Left colon (tissue), 2 donors: ENCODE measurements around the gene MED13L. TPM values are rescaled to one million over a fixed set of nuclear protein-coding genes. Genes with fewer than 3 reads are reported as not detected.
A peak's percentile ranks its signal among the peaks of the same experiment; 100 is the strongest.
"Not testable (repeated sequence)": the region's sequence is repeated elsewhere in the genome, so short reads cannot be mapped to it uniquely, and the experiment has no call there.

ENCODE experiments used
- ATAC-seq: fragments of 200-7000 bp; cut with Tn5 transposase; one replicate; pipeline ENCODE4 v1.9.1; 2020; ENCODE audit warnings: mild to moderate bottlenecking, moderate library complexity
- DNase-seq, 2 donors: peaks; one replicate each; pipeline ENCODE4 v3.0.0-alpha.2; 2020
- intact Hi-C, 2 donors: fragments of 100-400 bp; cut with DNase I in 1 of 2; cut with micrococcal nuclease in 1 of 2; formaldehyde crosslinking; loops; one replicate each; pipeline versions ENCODE4 v1.11.2 to v1.14.0; 2022; cut with DNase I, micrococcal nuclease
- total RNA-seq, 2 donors: library from RNA; stranded (reverse); fragmentation: NEBNext Ultra II Directional; extraction: Animal tissue kit (Norgen Biotek cat#: 25700); gene quantifications; one replicate each; pipeline ENCODE4 v1.2.1, GENCODE V29; 2021
- donor health status: DM: no; HTN: no; CAD: no.
- donor health status: DM: yes; HTN: yes; CAD: no.

Gene MED13L
- total RNA-seq, 2 donors from 2014 or later, result 94.2 to 106 TPM

DNA sequence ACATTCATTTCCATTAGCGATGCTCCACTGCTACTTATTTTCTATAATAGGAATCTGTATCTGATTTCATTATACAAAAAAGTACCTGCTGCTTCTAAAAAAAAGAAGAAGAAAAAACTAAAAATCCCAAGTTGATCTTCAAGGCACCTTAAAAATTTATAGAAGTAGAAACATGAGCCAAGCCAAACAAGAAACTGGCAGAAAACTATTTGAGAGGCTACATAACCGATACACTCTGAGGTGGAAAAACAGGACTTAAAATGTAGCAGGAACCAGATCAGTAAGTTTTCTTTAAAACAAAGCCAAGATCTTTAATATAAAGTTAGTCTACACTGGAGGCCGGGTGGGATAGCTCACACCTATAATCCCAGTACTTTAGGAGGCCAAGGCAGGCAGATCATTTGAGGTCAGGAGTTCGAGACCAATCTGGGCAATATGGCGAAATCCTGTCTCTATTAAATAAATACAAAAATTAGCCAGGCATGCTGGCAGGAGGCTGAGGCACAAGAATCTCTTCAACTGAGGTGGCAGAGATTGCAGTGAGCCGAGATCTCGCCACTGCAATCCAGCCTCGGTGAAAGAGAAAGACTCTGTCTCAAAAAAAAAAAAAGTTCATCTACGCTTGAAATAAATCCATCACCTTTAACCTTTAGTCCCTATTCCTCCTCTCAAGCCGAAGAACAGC is 278.6 kb downstream of the MED13L start:
- intact Hi-C loops, result loop anchor here in 1 of 2 donors (10.0 kb wide), 2 partner anchors 606 to 706 kb away; no protein-coding TSS in a partner anchor
- ATAC-seq, result peak; percentile 41
- DNase-seq, result no peak

DNA sequence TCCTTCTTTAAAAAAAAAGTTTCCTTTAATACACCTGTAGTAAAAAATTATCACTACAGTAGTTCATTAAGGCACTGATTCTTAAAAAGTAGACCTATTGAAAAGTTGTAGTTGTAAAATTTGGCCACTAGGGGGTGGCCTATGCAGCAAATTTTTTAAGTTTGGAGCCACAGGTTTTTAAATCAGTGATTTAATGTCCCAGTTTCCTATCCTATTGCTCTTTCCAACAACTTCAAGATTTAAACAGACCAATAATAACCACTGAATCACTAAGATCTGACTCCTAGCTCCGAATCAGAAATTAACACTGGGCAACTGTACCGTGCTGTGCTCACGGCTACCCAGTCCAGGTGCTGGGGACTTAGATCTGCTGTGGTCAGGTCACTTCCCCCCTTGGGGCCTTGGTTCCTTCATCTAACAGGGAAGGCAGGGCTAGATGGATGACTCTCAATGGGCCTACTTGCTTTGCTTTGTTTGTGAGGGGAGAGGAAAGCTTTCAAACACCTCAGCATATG is 279.3 kb downstream of the MED13L start:
- intact Hi-C loops, result loop anchor here in 1 of 2 donors (10.0 kb wide), 2 partner anchors 607 to 707 kb away; no protein-coding TSS in a partner anchor
- DNase-seq (peak in 1 of 2 donors; percentile 9), ATAC-seq (peak; percentile 45)

DNA sequence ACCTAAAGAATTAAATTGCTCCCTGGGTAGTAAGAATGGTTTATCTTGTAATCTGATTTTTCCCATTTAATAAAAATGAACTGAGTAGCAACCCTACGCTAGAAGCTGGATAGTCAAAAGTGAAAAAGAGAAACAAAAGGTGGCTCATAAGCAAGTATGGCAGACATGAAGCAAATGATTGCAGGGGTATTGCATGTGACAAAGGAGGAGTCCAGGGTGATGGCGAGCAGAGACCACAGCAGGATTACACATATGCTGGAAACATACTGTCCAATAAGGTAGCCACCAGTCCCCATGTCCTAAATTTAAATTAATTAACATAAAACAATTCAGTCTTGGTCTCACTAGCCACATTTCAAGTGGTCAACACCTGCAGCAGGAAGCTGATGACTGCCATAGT is 283.8 kb downstream of the MED13L start:
- ATAC-seq (no peak), DNase-seq (no peak)
- intact Hi-C loops, result loop anchor here in 1 of 2 donors (10.0 kb wide), 2 partner anchors 611 to 711 kb away; no protein-coding TSS in a partner anchor

DNA sequence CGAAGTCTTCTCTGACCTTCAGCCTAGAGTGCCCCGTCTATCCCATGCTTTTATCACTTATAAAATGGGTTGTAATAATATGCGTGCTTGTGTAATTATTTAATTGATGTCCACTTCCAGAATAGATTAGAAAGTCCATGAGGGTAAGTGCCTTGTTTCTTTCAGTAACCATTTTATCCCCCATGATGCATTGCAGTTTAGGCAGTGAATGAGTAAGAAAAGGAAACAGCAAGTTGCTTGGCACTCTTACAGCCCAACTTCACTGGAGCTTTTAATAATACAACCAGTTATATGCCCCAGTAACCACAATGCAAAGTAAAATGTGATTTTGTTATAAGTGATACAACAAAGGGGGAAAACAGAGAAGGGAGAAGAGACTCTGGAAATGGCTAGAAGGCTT is 287.3 kb downstream of the MED13L start:
- DNase-seq (no peak), ATAC-seq (no peak)
- intact Hi-C loops, result loop anchor here in 1 of 2 donors (10.0 kb wide), 2 partner anchors 615 to 715 kb away; no protein-coding TSS in a partner anchor

DNA sequence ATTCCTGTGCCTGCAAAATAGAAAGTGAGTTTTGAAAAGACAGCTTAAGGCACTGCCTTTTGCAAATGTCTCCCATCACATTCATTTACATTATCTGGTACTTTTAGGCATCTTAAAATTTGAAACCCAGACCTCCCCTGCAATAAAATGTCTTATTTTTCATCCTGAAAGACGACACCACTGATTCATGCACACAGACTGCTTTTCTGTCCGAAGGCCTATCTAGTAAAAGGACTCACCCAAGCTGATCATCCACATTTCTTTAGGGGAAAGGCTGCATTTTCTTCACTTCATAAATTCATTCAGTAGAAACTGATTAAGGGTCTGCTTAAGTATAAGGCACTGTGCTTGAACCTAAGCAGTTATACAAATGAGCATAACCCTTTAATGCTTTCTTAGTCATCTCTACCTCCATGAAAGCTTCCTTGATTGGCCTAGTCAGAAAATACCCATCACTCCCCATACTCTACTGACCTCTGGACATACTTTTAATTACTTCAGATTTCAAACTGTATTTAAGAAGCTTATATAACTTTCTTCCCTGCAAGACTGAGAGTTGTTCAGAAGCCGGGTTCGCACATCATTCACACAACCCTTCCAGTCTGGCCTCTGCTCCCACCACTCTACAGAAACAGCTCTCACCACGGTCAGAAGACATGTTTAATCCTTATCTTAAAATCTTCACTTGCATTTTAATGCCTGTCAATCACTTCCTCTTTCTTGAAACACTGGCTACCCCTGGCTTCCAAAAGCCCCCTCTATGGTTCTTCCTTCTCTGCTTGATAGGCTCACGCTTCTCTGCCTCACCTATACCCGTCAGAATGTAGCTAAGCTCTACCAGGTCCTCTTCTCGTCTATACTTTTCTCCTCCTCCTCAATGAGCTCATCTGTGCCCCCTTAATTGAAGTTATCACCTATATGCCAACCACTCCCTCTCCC is 288.6 kb downstream of the MED13L start:
- intact Hi-C loops, result no loop called here
- DNase-seq (no peak), ATAC-seq (no peak)

DNA sequence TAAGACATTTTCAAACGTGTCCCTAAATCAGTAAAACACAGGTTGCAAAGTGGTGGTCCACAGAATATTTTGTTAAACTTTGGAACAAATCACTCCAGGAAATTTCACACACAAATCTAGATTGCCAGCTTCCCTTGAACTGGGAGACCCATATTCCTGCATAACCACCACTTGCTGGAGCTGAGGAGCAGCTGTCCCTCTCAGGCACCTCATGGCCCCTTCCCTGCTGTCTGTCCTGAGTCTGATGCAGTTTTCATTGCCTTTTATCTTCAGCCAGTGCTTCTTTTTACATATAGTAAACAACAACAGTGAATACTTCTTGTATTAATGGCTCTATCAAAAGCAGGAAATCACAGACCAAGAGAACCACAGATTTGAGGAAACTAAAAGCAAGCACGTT is 289.3 kb downstream of the MED13L start:
- ATAC-seq, result no peak
- DNase-seq, result no peak
- intact Hi-C loops, result no loop called here

DNA sequence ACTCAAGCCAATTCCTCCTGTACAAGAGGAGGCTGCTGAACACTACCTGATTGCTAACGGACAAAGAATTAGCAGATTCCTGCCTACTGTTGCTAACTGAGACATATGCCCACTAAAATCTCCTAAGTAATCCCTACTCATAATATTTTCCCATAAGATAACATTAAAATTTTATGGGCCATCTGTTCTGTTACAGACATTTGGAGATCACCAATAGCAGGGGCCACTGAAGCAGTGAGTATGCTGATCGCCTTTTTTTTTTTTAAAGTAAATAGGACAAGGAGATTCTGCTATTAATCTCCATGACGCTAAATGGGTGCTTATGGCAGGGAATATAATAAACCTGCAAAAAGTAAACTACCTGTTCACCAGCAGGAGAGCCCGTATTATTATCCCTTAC is 292.9 kb downstream of the MED13L start:
- DNase-seq (no peak), ATAC-seq (no peak)
- intact Hi-C loops, result no loop called here

DNA sequence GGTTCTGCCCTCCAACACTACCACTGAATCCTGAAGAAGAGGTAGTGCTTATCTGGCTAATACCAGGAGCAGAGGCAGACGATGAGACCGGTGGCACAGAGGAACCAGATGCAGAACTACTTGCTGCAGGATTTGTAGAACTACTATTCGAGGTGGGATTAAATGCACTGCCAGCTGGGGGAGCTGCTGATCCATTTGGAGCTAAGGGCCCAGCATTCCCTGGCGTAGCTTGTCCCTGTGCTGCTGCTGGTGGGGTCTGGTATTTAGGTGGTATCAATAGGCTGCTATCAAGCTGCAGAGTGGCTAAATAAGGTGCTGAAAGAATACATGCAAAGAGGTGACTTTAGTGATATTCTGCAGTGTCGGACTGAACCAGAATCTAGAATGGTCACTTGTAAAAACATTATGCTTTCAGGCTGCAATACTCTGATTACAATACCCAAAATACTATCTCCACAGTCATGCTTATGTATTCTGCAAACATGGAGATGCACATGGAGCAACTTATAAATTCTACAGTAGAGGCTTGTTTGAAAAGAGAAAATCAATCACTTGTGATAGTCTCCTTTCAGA is 294.2 kb downstream of the MED13L start:
- peak in 1 of 2 donors; percentile 18 for DNase-seq
- peak; percentile 36 for ATAC-seq
- intact Hi-C loops, result no loop called here

DNA sequence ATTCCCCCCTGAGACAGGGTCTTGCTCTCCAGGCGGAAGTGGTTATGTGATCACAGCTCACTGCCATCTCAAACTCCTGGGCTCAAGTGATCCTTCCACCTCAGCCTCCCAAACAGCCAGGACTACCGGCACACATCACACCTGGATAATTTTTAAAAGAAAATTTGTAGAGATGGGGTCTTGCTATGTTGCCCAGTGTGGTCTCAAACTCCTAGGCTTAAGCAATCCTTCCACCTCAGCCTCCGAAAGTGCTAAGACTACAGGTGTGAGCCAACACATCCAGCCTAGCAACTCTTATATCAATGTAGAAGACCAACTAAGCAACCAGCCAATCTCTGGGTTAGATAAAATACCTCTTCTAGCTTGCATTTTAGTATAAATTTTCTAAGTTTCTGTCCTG is 297.2 kb downstream of the MED13L start:
- intact Hi-C loops, result no loop called here
- ATAC-seq, result no peak
- DNase-seq, result no peak

DNA sequence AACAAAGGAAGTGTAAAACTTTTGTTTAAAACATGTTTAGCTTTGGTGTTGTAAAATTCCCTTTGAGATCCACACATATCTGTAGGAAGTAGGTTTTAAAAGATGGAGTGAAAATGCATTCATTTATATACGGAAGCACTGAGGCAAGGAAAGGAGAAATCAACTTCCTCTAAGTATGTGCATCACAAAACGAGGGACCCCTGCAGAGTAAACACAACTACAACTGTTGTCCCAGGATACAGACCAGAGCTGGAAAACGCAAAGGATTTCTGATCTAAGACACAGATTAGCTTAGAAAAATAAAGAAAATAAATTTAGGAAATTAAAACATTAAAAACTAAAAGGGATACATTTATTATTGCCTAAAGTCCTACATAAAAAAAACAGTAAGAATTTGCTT is 297.6 kb downstream of the MED13L start:
- ATAC-seq, result no peak
- DNase-seq, result no peak
- intact Hi-C loops, result no loop called here

DNA sequence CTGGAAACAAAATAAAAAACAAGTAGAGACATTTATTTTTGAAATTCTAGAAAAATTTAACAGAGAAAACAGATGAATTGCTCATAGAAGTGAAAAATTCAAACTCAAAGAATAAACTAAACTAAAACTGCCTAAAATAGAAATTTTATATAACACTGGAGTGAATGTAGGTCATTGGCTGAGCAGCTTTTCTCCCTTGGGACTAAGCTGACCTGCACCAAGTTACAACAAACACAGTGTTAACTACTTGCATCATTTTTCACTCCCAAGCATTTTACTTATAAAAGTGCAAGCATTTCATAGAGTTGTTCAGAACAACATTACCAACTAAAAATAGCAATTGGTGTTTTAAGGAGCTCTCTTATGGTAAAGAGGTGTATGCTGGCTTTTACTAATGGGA is 298.1 kb downstream of the MED13L start:
- ATAC-seq, result no peak
- intact Hi-C loops, result no loop called here

DNA sequence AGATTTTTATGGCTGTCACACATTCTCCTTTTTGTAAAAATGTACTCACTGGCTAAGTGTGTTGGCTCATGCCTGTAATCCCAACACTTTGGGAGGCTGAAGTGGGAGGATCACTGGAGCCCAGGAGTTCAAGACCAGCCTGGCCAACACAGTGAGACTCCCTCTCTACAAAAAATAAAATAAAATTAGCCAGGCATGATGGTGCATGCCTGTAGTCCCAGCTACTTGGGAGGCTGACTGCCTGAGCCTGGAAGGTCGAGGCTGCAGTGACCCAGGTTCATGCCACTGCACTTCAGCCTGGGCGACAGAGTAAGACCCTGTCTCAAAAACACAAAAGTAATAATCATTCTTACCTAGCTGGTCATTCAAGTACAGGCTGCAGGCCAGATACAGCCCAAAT is 300.7 kb downstream of the MED13L start:
- DNase-seq, ATAC-seq: not testable (repeated sequence)

More for the DNA sequence above, 298.1 kb downstream of the MED13L start:
- DNase-seq, result no peak

DNA sequence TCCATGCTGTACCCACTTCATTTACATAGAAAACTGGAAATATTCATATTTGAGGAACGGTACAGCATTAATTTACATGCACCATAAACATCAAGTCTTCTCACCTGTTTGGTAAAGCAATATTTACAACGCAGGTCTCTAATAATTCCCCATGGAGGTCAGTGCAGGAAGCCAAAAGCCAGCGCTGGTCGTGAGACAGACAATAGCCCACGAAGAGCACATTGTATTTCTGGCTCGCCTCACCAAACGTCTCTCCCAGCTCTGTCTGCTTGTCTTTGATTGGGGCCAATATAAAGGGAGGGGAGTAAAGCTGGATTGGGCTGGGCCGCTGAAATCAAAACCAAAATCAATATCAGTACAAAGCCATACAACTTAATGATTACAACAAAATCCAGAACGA is 302.1 kb downstream of the MED13L start:
- intact Hi-C loops, result no loop called here

More for the DNA sequence above, 300.7 kb downstream of the MED13L start:
- intact Hi-C loops, result not testable (repeated sequence)

DNA sequence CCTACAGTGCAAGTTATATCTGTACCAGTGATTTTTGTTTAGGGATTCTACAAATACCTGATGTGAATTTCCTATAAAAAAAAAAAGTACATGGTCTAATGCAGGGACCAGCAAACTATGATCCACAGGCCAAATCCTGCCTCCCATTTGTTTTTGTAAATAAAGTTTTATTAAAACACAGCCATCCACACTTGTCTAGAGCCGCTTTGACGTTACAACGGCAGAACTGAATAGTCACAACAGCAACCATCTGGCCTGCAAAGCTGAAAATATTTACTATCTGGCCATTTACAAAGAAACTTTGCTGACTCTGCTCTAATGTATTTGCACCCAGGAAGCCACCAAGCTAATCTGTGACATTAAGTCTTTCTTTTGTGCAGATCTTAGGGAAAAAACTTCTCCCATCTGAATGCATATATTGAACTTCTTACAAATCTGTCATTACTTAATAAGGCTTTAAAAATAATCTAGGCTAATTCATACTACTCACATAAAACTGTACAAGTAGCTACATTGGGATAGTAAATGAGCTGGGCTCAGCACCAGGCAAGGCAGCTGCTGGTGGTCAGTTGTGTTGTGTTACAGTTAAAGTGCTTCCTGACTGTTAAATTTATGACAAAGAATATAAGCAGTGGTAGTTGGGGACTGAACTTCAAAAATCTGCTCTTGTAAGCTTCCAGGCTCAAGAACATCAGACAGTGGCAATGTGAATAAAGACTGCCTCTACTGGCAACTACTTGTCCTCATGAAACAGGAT is 303.3 kb downstream of the MED13L start:
- DNase-seq (no peak), ATAC-seq (no peak)
- intact Hi-C loops, result no loop called here

More for the DNA sequence above, 302.1 kb downstream of the MED13L start:
- ATAC-seq (no peak), DNase-seq (no peak)

DNA sequence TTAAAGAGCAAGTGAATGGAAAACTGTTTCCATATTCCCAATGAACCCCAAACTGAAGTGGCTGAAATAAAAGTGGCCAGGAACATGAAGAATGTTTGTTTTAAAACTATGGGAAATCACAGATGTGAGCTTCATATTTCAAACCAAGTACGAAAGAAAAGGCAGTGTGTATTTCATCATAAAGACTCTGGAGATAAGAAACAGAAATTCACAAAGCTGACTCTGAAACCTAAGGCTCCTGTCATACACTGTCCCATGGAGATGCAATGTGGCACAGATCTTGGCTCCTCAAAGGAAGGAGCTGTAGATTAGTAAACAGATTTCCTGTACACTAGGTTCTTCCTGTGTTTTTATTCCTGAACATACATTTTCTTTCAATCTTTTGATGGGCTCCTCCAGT is 304.4 kb downstream of the MED13L start:
- DNase-seq (no peak), ATAC-seq (no peak)
- intact Hi-C loops, result no loop called here

DNA sequence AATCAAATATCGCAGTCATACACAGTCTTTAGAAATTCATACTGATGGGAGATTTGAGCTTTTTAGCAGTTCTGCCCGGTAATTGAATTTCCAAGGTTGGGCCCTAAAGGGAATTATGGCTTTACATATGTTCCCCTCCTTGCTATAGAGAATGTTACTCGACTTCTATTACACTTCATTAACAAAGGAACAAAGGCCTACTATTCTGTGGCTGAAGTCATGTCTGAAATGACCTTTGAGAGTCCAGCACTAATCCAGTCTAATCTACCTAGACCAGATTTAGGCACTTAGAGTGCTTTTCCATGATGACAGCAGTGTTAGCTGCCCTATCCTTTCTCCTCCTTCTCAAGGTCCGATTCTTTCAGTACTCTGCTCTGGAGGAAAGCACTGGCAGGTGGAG is 305.3 kb downstream of the MED13L start:
- ATAC-seq, result no peak
- intact Hi-C loops, result no loop called here
- DNase-seq, result no peak

DNA sequence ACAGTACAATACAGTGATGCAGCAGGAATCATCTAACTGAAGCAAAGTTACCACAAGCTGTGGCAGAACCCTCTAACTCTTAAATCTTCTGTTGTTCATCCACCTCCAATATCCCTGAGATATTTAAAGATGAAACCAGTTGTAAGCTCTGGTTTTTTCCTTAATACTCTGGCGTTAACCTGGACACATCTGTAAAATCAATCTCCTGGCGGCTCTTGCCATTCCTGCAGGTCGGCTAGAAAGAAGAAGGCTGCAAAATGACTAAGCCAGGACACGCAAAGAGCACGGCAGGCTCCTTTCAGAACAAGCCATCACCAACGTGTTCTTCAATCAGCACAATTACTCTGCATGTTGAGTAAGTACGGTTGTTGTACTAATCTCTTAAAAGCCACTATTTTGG is 309.3 kb downstream of the MED13L start:
- DNase-seq (no peak), ATAC-seq (no peak)
- intact Hi-C loops, result no loop called here

DNA sequence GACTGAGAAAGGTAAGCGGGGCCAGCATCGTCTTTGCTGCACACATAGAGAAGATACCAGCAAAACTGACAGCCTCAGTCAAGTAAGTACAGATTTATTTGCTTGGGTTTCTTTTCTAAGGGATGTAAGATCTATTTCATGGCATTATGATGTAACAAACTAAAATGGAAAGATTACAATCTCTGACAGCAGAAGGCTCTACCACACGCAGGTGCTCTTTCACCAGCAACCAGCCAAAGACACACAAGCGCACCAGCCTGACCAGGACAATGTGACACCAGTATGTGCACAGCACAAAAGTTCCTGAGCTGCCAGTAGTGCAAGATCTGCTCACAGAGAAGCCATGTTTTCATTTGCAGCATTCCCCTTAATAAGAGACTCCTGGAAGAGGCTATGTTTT is 311.1 kb downstream of the MED13L start:
- DNase-seq, result no peak
- no peak for ATAC-seq
- intact Hi-C loops, result no loop called here

DNA sequence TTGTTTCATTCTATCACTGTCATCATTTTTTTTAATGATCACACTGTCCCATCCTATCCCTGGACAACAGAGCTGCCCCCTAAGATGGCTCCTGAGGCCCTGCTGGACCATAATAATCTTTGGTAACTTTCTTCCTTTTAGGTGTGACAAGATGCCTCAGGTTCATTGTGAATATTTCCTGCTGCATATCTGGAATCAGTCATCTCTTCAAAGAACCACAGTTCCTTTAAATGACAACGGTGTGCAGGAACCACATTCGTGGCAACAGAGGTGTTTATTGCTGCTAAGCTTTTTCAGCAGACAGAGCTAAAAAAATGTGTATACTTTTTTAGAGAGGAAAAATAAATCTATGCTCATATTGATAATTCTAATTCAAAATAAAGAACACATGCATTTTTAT is 312.9 kb downstream of the MED13L start:
- ATAC-seq (no peak), DNase-seq (no peak)
- intact Hi-C loops, result no loop called here
